ENCODE data around the gene BCL2L13.

The BCL2L13 gene, protein sequence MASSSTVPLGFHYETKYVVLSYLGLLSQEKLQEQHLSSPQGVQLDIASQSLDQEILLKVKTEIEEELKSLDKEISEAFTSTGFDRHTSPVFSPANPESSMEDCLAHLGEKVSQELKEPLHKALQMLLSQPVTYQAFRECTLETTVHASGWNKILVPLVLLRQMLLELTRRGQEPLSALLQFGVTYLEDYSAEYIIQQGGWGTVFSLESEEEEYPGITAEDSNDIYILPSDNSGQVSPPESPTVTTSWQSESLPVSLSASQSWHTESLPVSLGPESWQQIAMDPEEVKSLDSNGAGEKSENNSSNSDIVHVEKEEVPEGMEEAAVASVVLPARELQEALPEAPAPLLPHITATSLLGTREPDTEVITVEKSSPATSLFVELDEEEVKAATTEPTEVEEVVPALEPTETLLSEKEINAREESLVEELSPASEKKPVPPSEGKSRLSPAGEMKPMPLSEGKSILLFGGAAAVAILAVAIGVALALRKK

DNA sequence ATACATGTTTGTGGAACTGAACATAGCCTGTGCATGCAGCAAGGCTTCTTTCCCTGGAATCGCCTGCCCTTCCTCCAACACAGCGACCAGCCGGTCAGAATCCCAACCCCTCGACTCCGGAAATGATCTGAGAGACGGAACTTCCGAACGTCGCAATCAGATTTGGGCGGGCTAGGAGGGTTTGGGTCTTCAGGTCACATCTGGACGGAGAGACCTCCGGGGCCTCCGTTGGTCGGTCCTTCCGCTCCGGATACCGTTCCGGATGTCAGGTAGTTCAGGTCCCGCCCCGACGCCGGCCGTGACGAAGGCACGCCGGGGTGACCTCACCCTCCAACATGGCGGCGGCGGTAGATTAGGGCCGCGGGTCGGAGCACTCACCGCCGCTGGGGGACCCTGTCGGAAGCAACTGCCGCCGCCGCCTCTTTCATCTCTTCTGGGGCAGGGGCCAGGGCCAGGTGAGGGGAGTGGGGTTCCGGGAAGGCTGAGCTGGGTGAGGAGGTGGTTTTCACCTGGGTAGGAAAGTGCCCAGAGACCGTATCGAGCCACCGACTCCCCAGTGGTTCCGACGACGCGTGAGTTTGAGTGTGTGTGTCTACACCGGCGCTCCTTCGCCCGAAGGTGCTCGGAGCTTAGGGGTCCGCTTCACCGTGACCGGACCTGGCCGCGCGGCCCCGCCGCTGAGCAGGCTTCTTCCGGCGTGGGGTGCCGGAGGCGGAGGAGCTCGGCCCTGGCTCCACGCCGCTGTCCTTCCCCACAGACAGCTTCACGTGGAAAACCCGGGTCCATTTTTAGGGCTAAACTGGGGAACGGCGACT, at the start of gene BCL2L13:
Gene BCL2L13 (plus strand): TSS at position 326 of the 815 bp plus-strand sequence. CDS start 16,955 bp downstream, outside the sequence.
- DNase-seq, result peak; percentile 91 to 94

GRCh38 chr22:17589810-17590375, 48.7 kb upstream of the BCL2L13 start:
- DNase-seq, result no peak

DNA sequence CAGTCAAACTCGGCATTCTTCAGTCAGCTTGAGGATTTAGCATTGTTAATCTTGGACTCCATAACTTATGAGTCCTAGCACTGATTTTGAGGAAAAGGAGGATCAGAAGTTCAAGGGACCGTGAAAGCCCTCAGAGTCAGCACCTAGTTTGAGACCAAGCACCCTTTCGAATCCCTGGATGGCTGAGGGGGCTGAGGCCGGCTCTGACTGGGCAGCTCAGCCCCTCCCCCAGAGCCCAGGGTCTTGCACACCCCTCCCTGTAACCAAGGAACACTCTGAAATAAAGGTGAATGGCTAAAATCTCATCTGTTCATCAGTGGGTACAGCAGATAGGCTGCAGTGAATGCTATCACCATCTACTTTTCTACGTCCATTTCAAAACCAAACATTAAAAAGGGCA, 48.0 kb upstream of the BCL2L13 start:
- DNase-seq, result no peak

- DNase-seq, result no peak
Observed at GRCh38 chr22:17592201-17592600, 46.4 kb upstream of the BCL2L13 start.

DNA sequence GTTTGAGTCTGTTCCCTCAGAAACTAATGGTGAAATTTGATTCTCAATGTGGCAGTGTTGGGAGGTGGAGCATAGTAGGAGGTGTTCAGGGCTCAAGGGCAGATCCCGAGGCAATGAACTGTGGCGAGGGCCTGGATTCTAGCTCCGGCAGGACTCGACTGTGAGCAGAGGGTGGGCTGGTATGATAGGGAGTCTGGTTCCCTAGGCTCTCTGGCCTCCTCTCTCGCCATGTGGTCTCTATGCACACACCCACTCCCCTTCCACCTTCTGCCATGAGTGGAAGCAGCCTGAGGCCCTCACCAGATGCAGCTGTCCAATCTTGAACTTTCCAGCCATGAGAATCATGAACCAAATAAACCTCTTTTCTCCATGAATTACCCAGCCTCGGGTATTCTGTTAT, 42.3 kb upstream of the BCL2L13 start:
- DNase-seq, result no peak

DNA sequence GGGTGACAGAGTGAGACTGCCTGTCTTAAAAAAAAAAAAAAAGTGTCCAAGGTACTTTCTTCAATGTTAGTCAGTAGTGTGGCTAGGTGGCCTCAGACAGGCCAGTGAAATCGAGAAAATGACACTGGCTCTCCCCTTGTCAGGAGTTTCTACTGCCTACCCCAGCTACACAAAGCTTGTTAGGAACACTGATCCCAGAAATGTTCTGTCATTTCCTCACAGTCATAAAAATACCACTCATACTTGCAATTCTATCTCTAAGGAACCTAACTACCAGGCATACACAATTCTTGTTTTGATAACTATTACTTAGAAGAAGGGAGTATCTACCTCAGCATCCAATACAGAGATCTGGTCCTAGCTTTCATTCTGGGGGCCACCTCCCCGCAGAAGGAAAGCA, 41.3 kb upstream of the BCL2L13 start:
- no peak for DNase-seq

GRCh38 chr22:17598318-17598717, 40.2 kb upstream of the BCL2L13 start:
- no peak for DNase-seq

GRCh38 chr22:17601031-17601430, 37.5 kb upstream of the BCL2L13 start:
- DNase-seq, result no peak

DNA sequence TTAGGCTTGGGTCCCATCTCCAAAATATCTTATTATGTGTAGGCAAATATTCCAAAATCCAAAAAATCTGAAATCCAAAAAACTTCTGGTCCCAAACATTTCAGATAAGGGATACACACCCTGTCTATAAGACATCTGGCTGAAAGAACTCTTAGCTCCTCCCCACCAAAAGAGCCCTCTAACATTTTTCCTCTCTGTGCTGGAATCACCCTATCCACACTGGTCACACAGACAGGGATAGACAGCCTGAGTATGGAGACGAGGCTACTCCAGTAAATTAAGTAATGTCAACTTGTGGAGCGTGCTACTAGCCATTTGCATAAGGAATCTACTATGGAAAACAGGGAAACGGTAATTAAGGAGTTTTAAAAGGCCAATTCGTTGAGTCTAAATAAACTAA, 34.9 kb upstream of the BCL2L13 start:
- DNase-seq, result no peak

- no peak for DNase-seq
Observed at GRCh38 chr22:17606496-17606895, 32.1 kb upstream of the BCL2L13 start.

DNA sequence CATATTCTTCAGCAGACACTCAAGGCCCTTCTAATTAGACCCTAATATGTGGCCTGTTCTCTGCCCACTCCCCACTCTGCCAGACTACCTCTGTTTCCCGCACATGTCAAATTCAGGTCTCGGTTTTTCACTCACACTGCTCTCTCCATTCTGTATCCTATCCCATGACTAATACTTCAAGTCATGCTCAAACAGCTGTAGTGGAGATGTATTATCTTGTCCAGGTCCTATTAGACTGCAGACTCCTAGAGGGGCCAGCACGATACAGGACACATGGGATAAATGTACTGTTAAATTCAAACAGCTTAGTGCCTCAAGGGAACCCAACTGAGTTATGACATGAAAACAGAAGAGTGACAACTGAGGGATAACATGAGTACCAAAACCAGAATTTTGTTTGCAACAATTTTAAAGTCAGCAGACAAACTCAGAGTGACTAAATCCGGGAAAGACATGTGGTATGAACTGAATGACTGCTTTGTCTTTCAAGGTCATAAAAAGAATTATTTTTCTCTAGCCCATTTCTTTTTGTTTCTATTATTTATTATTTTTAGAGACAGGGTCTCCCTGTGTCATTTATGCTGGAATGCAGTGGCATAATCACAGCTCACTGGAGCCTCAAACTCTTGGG, 30.6 kb upstream of the BCL2L13 start:
- no peak for DNase-seq

DNA sequence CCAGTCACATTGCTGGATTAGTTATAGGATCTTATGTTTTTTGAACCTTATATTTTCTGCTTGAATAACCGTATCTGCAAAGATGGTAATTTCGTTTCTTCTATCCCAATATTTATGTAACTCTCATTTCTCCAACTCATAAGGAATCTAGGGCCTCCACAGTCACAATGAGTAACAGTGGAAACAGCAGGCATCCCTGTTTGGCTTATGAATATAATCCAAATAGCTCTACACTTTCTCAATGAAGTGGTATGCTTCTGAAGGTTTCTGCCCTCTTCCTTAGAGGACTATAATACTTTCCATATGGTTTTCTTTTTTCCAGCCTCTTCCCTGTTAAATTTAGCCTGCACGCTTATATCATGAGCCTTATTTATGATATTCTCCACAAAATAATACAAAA, 26.5 kb upstream of the BCL2L13 start:
- no peak for DNase-seq

DNA sequence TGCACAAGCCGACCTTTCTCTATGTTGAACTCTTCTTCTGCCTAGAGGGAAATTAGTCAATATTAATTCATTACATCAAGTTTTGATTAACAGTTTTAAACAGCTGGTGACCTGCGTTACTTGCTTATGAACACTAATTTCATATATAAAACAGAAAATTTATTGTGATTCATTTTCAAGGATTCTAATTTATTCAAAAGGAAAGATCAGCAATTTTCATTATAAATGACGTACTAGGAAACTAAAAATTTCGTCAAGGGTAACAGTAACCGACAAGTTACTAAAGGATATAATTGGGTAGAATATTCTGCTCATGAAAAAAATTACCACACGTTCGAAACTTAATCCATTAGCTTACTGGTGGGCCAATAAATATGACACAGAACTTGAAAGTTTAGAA, 25.3 kb upstream of the BCL2L13 start:
- DNase-seq, result no peak

DNA sequence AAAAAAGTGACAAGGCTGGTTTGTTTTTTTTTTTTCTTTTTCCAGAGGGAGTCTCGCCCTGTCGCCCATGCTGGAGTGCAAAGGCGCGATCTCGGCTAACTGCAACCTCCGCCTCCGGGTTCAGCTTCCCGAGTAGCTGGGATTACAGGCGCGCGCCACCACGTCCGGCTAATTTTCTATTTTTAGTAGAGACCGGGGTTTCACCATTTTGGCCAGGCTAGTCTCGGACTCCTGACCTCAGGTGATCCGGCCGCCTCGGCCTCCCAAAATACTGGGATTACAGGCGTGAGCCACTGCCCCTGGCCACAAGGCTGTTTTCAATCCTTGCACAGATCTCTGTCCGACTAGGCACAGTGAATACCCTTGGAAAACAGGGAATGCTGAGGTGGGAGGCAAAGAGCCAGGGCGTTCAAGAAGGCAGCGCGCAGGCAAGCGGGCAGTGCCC, 10.6 kb upstream of the BCL2L13 start:
- DNase-seq, result no peak

DNA sequence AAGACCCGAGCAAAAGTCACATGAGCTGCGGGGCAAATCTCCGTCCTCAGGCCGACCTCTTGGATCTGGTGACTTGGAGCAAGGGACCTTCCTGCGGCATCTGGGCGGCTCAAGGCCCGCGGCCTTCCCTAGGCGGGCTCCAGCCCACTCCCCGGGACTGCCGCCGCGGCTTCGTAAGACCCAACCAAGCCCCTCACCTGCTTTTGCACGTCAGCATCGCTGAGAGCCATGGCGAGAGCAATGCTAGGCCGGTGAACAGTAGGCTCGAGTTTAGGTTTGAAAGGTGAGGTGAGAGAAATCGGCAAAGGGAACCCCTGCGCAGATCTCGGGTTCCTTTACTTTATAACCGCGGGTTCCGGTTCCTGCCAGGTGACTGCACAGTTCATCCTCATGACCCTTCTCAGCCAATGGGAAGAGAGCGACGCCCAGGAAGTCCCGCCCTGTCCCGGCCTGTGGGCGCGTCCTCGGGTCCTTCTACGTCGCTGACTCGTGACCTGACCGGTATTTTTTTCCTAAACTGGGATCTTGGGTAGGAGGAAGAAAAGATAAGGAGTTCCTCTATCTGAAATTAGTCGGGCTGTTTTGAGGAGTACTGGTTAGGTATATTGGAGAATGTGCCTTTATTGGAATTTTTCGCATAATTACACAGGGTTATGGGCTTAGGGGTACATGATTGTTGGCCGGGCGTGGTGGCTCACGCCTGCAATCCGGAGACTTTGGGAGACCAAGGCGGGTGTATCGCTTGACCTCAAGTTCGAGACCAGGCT, 10.0 kb upstream of the BCL2L13 start, which contains the start of gene ATP6V1E1:
Gene ATP6V1E1 (minus strand): TSS at position 344 of the 767 bp plus-strand sequence. CDS start 114 bp downstream, at position 230.
- DNase-seq, result peak; percentile 96 to 97

- no peak for DNase-seq
Observed at GRCh38 chr22:17629173-17629489, 9.4 kb upstream of the BCL2L13 start.

DNA sequence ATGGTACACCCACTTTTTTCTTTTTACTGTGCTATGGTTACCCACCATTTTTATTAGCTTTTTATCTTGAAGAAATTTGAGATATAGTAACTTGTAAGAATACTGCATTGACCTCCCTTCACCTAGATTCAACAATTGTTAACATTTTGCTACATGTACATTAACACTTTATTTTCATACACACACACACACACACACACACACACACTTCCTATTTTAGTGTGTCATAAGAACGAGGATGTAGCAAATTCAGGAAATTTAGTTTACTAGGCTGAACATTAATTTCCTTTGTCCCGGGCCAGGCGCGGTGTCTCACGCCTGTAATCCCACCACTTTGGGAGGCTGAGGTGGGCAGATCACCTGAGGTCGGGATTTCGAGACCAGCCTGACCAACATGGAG, 8.9 kb upstream of the BCL2L13 start:
- DNase-seq, result no peak

GRCh38 chr22:17631076-17631565, 7.4 kb upstream of the BCL2L13 start:
- DNase-seq, result no peak

- no peak for DNase-seq
Observed at GRCh38 chr22:17633217-17633997, 5.2 kb upstream of the BCL2L13 start.

DNA sequence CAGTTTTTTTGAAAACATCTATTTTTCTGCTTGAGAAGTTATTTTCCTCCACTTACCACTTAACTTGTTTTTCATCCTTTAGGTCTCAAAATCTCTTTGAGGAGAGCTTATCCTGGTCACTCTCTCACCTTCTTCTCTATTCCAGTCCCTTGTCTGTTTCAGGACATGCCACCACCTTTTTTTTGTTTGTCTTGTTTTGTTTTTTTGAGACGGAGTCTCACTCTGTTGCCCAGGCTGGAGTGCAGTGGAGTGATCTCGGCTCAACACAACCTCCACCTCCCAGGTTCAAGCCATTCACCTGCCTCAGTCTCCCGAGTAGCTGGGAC, 4.6 kb upstream of the BCL2L13 start:
- no peak for DNase-seq

DNA sequence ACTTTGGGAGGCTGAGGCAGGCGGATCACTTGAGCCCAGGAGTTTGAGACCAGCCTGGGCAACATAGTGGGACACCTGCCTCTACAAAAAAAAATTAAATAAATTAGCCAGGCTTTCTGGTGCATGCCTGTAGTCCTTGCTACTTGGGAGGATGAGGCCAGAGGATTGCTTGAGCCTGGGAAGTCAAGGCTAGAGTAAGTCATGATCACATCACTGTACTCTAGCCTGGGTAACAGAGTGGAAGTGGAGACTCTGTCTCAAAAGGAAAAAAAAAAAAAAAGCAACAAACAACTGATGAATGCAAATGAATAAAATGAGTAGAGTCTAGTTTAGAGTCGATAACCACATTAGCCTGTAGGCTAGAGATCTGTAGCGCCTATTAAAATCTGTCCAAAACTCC, 3.9 kb upstream of the BCL2L13 start:
- no peak for DNase-seq
